GM21723 (cell line): ENCODE measurements around the gene MS4A13.
"Not testable (repeated sequence)": the region's sequence is repeated elsewhere in the genome, so short reads cannot be mapped to it uniquely, and the experiment has no call there.

Source experiments
- ATAC-seq: cut with Tn5 transposase; IDR thresholded peaks from one replicate; pipeline ENCODE4 v1.9.1; 2021; ENCODE audit warnings: mild to moderate bottlenecking, moderate library complexity; ENCODE audit not compliant: unreplicated experiment

The MS4A13 gene

DNA sequence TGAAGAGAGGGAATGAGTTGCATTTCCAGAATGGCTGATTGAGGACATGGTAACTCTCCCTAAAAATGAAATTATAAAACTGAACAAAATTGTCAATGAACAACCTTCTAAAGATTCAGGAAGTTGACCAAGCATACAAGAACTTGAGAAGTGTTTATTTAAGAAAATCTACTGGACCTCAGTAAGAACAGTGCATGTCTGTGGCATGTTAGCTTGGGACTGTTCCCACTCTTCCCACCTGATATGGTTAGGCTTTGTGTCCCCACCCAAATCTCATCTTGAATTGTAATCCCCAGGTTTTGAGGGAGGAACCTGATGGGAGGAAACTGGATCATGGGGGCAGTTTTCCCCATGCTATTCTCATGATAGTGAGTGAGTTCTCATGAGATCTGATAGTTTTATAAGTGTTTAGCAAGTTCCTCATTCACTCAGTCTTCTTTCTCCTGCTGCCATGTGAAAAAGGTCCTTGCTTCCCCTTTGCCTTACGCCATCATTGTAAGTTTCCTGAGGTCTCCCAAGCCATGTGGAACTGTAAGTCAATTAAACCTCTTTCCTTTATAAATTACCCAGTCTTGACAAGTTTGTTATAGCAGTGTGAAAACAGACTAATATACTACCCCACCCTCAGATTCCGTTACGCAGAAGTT, 15.4 kb downstream of the MS4A13 start:
- no peak for ATAC-seq

- ATAC-seq = not testable (repeated sequence)
Observed at GRCh38 chr11:60532383-60532782, 17.2 kb downstream of the MS4A13 start.

GRCh38 chr11:60538627-60539026, 23.4 kb downstream of the MS4A13 start:
- not testable (repeated sequence) for ATAC-seq

DNA sequence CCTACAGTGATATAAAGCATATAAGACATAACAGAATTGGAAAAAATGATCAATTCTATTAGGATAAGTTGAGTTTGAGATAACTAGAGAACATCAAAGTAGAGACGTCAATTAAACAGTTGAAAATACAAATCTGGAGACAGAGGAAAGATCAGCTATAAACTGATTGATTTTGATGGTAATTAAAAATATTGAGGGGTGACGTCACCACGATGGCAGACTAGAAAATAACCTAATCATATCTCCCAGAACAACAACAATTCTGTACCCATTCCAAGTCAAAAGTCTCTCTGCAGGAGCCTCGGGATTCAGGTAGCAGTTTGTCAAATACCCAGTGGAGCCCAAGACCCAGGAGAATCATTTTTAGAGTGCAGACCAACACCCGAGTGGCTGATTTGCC, 28.9 kb downstream of the MS4A13 start:
- no peak for ATAC-seq

DNA sequence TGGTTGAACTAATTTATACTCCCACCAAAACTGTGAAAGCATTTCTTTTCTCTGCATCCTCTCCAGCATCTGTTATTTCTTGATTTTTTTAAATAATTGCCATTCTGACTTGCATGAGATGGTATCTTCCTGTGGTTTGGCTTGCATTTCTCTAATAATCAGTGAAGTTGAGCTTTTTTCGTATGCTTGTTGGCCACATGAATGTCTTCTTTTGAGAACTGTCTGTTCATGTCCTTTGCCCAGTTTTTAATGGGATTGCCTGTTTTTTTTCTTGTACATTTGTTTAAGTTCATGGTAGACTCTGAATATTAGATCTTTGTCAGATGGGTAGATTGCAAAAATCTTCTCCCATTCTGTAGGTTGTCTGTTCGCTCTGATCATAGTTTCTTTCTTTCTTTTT, 46.1 kb downstream of the MS4A13 start:
- no peak for ATAC-seq

DNA sequence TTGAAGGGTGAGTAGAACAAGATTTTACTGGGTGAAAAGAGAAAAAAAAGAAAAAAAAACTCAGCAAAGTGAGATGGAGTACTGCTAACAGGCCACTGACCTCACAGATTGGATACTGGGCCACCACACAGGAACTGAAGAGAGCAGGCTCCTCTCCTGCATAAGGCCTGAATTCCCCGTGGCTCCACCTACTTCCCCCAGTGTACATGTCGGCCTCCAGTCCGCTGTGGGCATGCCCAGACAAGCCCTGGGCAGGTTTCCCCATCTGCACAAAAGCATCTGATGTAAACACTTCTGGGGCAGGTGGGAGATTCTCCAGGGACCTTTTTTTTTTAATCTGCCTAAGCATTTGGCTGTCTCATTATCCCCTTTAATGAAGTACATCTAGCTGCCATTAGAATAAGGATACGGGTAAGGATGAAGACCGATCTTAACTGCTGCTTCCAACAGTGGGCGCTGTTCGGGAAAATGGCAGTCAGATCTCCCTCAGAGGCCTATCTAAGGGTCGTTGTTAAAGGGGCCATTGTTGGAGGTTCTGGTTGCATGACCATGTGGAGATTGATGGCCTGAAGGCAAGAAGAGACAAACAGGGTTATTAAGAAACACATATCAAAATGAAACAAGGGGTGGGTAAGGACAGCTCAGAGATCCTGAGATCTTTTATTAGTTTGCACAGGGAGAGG, 48.5 kb downstream of the MS4A13 start:
- ATAC-seq = no peak

DNA sequence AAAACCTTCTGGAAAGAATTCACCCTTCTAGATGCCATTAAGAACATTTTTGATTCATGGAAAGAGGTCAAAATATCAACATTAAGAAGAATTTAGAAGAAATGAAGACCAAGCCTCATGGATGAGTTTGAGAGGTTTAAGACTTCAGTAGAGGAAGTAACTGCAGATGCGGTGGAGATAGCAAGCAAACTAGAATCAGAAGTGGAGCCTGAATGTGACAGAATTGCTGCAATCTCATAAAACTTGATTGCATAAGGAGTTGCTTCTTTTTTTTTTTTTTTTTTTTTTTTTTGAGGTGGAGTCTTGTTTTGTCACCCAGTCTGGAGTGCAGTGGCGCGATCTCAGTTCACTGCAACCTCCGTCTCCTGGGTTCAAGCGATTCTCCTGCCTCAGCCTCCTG, 51.6 kb downstream of the MS4A13 start:
- ATAC-seq = no peak

GRCh38 chr11:60570970-60571369, 55.8 kb downstream of the MS4A13 start:
- peak; percentile 76 for ATAC-seq

- ATAC-seq = no peak
Observed at GRCh38 chr11:60589611-60590010, 74.4 kb downstream of the MS4A13 start.
